KBM-7 (cell line): ENCODE measurements around the gene UQCC2.

ENCODE experiments used
- DNase-seq: peaks from one replicate; pipeline ENCODE4 v3.0.0-alpha.2; 2015
- in situ Hi-C: fragments of 300-500 bp; cut with MboI; formaldehyde crosslinking; loops from 2 replicates; pipeline ENCODE4 v1.14.3; 2020; ENCODE audit warnings: low sequenced_read_pairs, low pct_unique_long_range_greater_than_20kb, mixed read lengths

The UQCC2 gene

DNA sequence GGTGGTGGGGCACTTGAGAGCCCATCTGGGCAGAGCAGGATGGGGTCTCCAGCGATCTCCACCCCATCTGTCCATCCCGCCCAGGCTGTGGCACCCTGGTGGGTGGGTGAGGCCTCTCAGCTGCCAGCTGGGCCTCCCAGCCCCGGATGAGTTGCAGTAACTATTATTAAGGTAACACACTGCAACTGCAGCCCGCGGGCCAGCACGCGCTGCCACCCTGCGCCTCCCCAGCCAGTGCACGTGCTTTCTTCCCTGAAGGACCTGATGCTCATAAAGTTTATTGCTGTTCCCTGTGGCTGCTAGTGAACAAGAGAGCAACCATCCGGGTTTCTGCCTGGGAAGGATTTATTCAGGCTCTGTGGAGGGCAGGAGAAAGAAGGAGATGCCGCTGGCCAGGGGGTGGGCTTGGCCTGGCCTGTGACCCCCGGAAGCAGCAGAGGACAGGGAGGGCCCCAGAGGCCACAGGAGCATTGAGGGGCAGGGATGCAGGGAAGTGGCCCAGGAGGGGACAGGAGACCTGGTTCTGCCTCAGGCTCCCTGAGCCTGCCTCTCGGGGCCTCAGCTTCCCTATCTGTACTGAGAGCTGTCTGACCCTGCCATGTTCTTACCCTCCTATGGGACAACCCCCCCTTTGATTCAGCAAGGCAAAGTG is 33.5 kb upstream of the UQCC2 start:
- in situ Hi-C loops: no loop called here
- DNase-seq: no peak

DNA sequence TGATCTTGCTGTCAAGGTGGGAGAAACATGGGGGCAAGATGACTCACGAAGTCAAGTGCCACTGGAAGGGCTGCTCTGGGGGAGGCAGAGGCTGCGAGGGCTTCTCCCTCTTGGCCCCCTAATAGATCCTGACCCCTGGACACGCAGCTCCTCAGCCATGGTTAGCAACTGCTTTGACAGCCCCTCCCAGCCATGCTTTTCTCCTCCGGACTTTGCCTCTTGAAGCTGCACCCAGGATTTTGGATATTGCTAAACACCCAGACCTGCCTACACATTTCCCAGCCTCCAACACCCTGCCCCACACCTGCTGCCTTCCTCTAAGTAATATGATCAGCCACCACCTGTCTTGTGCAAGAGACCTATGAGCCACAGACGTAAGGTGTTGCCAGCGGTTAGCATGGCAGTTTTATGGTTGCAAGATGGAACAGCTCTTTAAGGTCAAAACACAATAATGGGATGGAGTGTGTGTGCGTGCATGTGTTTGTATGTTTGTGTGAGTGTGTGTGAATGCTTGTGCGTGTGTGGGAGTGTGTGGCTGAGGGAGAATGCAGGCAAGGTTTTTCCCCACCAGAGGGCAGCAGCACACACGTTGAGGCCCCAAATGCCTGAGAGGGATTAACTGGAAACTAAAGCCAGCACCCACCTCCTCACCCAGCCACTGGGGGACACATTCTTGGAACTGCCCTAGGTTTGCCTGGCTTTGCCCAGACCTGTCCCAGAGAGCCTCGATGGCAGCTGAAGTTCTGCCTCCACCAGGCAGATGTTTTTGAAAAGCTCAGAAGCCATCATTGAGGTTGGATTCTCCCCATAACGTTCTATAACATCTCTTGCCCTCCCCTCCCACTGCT is 32.7 kb upstream of the UQCC2 start:
- in situ Hi-C loops: no loop called here
- DNase-seq: peak; percentile 91

DNA sequence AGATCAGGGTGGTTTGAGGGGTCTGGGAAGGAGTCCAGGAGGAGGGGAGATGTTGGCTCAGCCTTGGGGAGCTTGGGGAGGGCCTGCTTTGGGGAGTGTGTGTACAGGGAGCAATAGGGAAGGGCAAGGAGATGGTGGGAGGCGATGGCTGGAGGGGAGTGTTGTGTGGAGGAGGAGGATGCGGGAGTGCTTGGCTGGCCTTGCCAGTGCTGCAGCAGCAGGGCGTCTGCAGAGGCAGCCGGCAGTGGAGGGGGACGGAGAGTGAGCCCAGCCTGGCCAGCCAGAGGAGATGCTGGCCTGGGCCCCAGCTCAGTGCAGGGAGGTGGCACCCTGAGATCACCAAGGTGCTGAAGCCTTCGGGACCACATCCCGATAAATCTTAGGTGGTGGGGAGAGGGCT is 31.3 kb upstream of the UQCC2 start:
- in situ Hi-C loops: no loop called here
- no peak for DNase-seq

DNA sequence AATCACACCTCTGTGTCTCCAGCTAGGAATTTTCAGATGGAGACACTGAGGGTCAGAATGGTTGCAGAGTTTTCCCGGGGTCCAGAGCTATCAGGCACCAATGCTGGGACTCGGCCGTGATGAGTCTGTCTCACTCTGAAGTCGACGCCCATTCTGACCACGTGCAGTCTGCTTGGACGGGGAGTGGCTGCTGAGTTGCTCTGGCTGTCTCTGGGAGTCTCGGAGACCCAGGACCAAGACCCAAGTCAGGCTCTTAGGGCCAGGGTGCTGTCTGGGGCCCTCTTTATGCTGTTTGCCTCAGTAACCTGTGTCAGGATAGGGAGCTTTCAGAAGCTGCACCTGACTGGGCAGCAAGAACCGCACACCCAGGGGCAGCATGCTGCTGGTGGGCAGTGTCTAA is 30.6 kb upstream of the UQCC2 start:
- in situ Hi-C loops: no loop called here
- no peak for DNase-seq

GRCh38 chr6:33740794-33741193 is 29.3 kb upstream of the UQCC2 start:
- DNase-seq: no peak
- in situ Hi-C loops: no loop called here

GRCh38 chr6:33740204-33740608 is 28.7 kb upstream of the UQCC2 start:
- DNase-seq: no peak
- in situ Hi-C loops: no loop called here

GRCh38 chr6:33739571-33739970 is 28.1 kb upstream of the UQCC2 start:
- in situ Hi-C loops: no loop called here
- DNase-seq: no peak

DNA sequence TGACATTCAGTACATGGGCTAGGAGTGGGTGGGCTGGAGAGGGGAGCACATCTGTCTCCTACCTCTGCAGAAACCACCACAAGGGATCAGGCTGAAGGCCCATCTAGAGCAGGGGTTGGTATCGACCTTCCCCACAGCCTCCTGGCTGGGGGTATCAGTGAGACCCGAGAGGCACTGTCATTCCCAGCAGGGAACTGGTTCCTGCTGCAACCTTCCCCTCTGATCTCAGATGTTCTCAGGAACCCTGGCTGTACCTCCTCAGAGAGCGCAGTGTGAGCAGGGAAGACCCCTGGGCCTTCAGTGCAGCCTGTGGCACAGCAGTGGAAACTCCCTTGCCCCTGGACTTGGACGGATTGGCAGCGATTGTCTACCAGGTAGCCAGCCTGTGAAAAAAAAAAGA is 27.4 kb upstream of the UQCC2 start:
- DNase-seq: no peak
- in situ Hi-C loops: no loop called here

DNA sequence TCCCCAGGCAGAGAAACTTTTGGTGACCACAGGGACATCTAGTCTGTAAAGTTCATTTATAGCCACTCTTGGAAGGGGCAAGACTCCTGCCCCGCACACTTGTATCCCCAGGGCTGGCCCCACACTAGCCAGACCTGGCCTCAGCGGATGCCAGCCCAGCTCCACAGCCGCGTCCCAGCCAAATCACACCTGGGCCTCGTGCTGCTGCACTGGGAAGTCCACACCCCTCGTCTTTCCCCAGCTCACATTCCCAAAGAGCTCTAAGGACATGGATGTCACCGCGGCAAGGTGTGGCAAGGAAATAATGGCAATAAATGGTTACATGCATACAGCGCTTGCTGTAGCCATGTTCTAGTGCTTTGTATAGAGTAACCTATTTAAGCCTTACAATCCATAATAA is 26.7 kb upstream of the UQCC2 start:
- in situ Hi-C loops: no loop called here
- DNase-seq: no peak

- in situ Hi-C loops: no loop called here
- DNase-seq: no peak
Measured at GRCh38 chr6:33737267-33738026, 25.9 kb upstream of the UQCC2 start.

DNA sequence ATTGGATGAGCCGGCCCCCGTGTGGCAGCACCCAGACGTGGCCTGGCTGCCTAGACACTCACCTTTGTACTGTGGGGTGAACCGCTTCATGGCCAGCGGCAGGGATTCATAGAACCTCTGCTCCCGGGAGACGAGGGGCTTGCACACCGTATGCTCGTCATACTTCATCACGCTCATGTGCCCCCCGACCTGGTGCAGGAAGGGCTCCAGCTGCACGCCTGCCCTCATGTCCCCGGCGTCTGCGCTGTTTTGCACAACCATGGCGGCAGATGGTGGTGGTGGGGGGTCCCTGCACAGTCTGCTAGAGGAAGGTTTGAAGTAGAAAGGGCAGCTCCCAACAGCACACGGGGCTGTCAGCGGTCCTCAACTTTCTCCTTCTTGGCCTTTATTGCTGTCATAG is 23.7 kb upstream of the UQCC2 start:
- DNase-seq: no peak
- in situ Hi-C loops: no loop called here

- DNase-seq: no peak
- in situ Hi-C loops: no loop called here
Measured at GRCh38 chr6:33733709-33734007, 22.2 kb upstream of the UQCC2 start.

- in situ Hi-C loops: no loop called here
- no peak for DNase-seq
Measured at GRCh38 chr6:33732817-33733708, 21.6 kb upstream of the UQCC2 start.

DNA sequence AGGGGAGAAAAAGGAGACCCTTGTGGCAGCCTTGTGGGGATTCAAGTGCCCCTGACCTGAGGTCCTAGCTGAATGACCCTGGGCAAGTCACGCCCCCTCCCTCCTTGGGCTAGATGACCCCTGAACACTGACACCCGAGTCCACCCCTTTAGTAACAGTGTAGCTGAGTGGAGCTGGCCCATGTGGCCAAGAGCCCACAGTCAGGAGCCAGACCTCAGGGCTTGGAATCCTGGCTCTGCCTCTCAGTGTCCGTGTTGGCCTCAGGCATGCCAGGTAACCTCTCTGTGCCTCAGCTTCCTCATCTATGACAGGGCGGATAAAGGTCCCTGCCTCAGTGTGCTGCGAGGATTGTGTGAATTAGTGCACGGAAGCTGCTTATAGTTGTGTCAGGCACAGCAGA is 20.9 kb upstream of the UQCC2 start:
- in situ Hi-C loops: no loop called here
- DNase-seq: no peak

- no peak for DNase-seq
- in situ Hi-C loops: no loop called here
Measured at GRCh38 chr6:33731751-33732282, 20.3 kb upstream of the UQCC2 start.

DNA sequence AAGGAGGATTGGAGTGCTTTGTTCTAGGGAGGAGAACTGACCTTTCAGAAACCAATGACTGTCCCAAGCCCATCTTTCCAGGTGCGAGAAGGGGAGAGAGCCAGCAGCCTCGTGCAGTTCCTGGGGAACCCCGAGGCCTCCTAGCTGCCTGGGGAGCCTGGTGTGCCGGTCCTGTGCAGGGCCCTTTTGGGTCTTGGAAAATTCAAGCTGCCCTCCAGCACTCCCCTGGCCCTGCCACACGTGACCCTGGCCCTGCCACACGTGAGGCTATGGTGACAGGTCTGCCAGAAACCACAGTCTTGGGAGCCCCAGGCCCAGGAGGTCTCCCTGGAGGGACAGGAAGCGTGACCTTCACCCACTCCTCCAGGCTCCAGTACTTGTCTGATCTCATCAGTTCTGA is 19.5 kb upstream of the UQCC2 start:
- in situ Hi-C loops: no loop called here
- no peak for DNase-seq

DNA sequence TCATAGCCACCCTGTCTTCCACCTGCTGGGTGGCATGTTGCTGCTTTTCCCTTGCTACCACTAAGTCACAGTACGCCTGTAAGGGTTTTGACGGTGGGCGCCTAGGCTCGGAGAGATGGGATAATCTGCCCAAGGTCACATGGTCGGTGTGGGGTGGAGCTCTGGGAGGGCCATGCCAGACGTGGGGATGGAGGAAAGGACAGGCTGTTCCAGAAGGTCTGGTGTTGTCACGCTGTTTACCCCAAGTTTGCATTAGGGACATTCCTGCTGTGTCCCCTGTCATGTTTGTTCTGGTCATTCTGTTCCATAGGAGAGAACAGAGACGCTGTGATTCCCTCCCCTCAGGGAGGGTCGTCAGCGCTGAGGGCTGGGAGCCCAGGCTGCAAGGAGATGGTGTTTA is 19.1 kb upstream of the UQCC2 start:
- in situ Hi-C loops: no loop called here
- no peak for DNase-seq

DNA sequence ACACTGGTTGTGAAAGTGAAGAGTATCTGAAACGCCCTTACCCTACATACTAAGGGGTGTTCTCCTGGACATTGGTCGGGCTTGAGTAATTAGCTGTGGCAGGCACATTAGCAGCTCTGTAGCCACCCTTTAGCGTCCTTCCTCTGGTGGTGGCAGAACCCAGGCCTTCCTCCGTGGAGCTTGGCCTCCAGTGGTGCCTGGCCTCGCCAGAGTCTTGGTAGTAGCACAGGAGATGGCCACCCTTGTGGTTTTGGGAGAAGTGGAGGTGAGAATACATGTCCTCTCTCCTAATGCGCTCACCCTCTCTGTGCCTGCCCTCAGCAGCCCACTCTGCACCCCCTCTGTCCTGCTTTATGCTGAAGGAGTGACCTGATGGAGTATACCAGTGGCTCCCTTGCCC is 17.6 kb upstream of the UQCC2 start:
- no peak for DNase-seq
- in situ Hi-C loops: no loop called here

DNA sequence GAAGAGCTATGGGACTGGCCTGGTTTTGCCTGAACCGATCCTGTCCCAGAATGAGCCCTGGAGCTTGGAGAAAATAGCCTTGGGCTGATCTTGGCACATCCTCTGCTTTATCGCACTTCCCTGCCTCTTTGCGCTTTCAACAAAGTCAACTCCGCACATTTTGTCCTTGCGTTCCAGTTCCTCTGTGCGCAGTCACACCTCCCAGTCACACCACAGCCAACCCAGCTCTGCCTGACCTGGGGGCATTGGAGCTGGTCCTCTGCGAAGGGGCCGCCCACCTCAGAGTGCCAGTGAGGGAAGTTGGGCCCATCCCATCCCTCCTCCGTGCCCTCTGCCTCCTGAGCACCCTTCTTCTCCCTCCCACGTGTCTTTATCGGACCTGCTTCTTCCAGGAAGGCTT is 16.9 kb upstream of the UQCC2 start:
- no peak for DNase-seq
- in situ Hi-C loops: no loop called here
